ENCODE data around the gene RMC1.

DNA sequence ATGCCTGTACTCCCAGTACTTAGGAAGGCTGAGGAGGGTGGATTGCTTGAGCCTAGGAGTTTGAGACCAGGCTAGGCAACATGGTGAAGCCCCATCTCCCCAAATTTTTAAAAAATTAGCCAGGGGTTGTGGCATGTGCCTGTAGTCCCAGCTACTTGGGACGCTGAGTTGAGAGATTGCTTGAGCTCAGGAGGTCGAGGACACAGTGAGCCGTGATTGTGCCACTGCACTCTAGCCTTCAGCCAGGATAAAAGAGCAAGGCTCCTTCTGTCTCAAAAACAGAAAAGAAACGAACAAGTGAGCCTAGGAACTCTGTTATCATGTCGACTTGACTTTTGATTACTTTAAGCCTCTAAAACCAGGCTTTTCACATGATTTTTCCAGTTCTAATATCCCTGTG, 69.3 kb downstream of the RMC1 start:
- TF ChIP-seq POLR2AphosphoS5 (IDR thresholded peaks at IDR 0.05; ENCODE audit: borderline replicate concordance, low read depth, low read length) = no peak
- no peak for TF ChIP-seq EZH2 (IDR thresholded peaks at IDR 0.05)
- TF ChIP-seq FOXP2 (optimal IDR thresholded peaks at IDR 0.05; ENCODE audit: control extremely low read depth, extremely low read length, insufficient read depth) = no peak

Measured in SK-N-MC (cell line).